ENCODE measurements around the gene CCDC80. TPM values are rescaled to one million over a fixed set of nuclear protein-coding genes. Genes with fewer than 3 reads are reported as not detected.

Gene CCDC80
- polyA plus RNA-seq, 1 experiment = 199 TPM

DNA sequence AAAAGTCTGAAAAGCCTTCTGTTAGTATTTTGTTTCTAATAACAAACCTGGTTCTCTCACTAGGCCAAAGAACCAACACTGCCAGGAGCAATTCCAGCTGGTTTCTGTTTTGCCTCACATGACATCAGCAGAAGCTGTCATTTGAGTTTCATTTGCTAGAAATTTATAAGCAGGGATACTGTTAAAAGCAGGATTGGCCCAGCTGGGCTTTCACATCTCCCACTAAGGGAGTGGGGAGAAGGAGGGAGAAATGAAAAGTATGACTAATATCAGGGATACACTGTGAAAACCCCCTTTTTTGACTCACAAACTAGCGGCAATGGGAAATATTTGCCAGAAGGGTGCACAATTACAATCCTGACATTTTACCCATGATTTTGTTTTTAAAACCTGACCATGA is 5.3 kb downstream of the CCDC80 start:
- peaks cover 4% of the 10 kb centered on the region; the same call in 1 of the 2 replicates for H3K36me3 ChIP-seq (ENCODE audit: control insufficient read depth, insufficient read depth, low read length)
- CTCF ChIA-PET = interaction anchor here (1.2 to 2.7 kb wide), 4 partner anchors 8 to 187 kb away, joined by 3 to 8 read pairs (median 6); no protein-coding TSS in a partner anchor
- POLR2A ChIA-PET = interaction anchor here (0.7 to 1.0 kb wide), 3 partner anchors 46 to 168 kb away, joined by 3 to 4 read pairs (median 3); no protein-coding TSS in a partner anchor
- H3K27me3 ChIP-seq (ENCODE audit: control insufficient read depth, insufficient read depth, low read length) = no peaks in the 10 kb centered on the region
- peak; percentile 82 for DNase-seq (ENCODE audit: low read depth)
- H3K4me3 ChIP-seq (ENCODE audit: low read depth, low read length) = peak overlapping the region; percentile 58
- TF ChIP-seq, protein P1, sequence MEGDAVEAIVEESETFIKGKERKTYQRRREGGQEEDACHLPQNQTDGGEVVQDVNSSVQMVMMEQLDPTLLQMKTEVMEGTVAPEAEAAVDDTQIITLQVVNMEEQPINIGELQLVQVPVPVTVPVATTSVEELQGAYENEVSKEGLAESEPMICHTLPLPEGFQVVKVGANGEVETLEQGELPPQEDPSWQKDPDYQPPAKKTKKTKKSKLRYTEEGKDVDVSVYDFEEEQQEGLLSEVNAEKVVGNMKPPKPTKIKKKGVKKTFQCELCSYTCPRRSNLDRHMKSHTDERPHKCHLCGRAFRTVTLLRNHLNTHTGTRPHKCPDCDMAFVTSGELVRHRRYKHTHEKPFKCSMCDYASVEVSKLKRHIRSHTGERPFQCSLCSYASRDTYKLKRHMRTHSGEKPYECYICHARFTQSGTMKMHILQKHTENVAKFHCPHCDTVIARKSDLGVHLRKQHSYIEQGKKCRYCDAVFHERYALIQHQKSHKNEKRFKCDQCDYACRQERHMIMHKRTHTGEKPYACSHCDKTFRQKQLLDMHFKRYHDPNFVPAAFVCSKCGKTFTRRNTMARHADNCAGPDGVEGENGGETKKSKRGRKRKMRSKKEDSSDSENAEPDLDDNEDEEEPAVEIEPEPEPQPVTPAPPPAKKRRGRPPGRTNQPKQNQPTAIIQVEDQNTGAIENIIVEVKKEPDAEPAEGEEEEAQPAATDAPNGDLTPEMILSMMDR (IDR thresholded peaks at IDR 0.05; ENCODE audit: insufficient read depth, low read depth, low read length) = peak; percentile 28; the same call in 1 of the 2 replicates

- TF ChIP-seq, protein P1 (IDR thresholded peaks at IDR 0.05; ENCODE audit: insufficient read depth, low read depth, low read length) = no peak
- DNase-seq (ENCODE audit: low read depth) = no peak
- Histone ChIP-seq H3K4me3 (ENCODE audit: low read depth, low read length) (peak overlapping the region; percentile 58), H3K36me3 (ENCODE audit: control insufficient read depth, insufficient read depth, low read length) (peaks cover 4% of the 10 kb centered on the region; the same call in 1 of the 2 replicates), H3K27me3 (ENCODE audit: control insufficient read depth, insufficient read depth, low read length) (no peaks in the 10 kb centered on the region)
- POLR2A ChIA-PET = interaction anchor here (0.7 to 1.0 kb wide), 2 partner anchors 53 to 169 kb away, joined by 3 read pairs; no protein-coding TSS in a partner anchor
- CTCF ChIA-PET = interaction anchor here (0.8 to 2.7 kb wide), 5 partner anchors 9 to 188 kb away, joined by 3 to 8 read pairs (median 5); no protein-coding TSS in a partner anchor
Measured at GRCh38 chr3:112634786-112635541, 6.0 kb downstream of the CCDC80 start.

GRCh38 chr3:112633757-112634156 is 7.2 kb downstream of the CCDC80 start:
- Histone ChIP-seq H3K36me3 (ENCODE audit: control insufficient read depth, insufficient read depth, low read length) (peaks cover 2% of the 10 kb centered on the region; the same call in 1 of the 2 replicates), H3K27me3 (ENCODE audit: control insufficient read depth, insufficient read depth, low read length) (no peaks in the 10 kb centered on the region), H3K4me3 (ENCODE audit: low read depth, low read length) (no peak overlapping the region)
- DNase-seq (ENCODE audit: low read depth) = no peak
- ChIA-PET CTCF (interaction anchor here (1.2 to 2.7 kb wide), 3 partner anchors 10 to 56 kb away, joined by 3 to 8 read pairs (median 6); no protein-coding TSS in a partner anchor), POLR2A (no interaction called here)
- TF ChIP-seq, protein P1 (IDR thresholded peaks at IDR 0.05; ENCODE audit: insufficient read depth, low read depth, low read length) = no peak

GRCh38 chr3:112633191-112633590 is 7.8 kb downstream of the CCDC80 start:
- H3K27me3 ChIP-seq (ENCODE audit: control insufficient read depth, insufficient read depth, low read length) = no peaks in the 10 kb centered on the region
- no peak for DNase-seq (ENCODE audit: low read depth)
- ChIA-PET POLR2A (no interaction called here), CTCF (interaction anchor here (1.3 to 4.3 kb wide), 3 partner anchors 11 to 31 kb away, joined by 4 to 10 read pairs (median 8); no protein-coding TSS in a partner anchor)
- no peak overlapping the region; the same call in 1 of the 2 replicates for H3K4me3 ChIP-seq (ENCODE audit: low read depth, low read length)
- H3K36me3 ChIP-seq (ENCODE audit: control insufficient read depth, insufficient read depth, low read length) = peaks cover 2% of the 10 kb centered on the region
- TF ChIP-seq, protein P1 (IDR thresholded peaks at IDR 0.05; ENCODE audit: insufficient read depth, low read depth, low read length) = no peak

GRCh38 chr3:112632596-112632995 is 8.3 kb downstream of the CCDC80 start:
- no peak for DNase-seq (ENCODE audit: low read depth)
- CTCF ChIA-PET = interaction anchor here (1.3 to 4.3 kb wide), 2 partner anchors 11 to 30 kb away, joined by 4 to 10 read pairs; no protein-coding TSS in a partner anchor
- H3K36me3 ChIP-seq (ENCODE audit: control insufficient read depth, insufficient read depth, low read length) = peaks cover 3% of the 10 kb centered on the region
- TF ChIP-seq, protein P1 (IDR thresholded peaks at IDR 0.05; ENCODE audit: insufficient read depth, low read depth, low read length) = no peak
- peak overlapping the region; percentile 5; the same call in 1 of the 2 replicates for H3K4me3 ChIP-seq (ENCODE audit: low read depth, low read length)
- POLR2A ChIA-PET = no interaction called here
- H3K27me3 ChIP-seq (ENCODE audit: control insufficient read depth, insufficient read depth, low read length) = no peaks in the 10 kb centered on the region
